ENCODE results near the gene UGT1A1.
"Not testable (repeated sequence)": the region's sequence is repeated elsewhere in the genome, so short reads cannot be mapped to it uniquely, and the experiment has no call there.

UGT1A1 gene

DNA sequence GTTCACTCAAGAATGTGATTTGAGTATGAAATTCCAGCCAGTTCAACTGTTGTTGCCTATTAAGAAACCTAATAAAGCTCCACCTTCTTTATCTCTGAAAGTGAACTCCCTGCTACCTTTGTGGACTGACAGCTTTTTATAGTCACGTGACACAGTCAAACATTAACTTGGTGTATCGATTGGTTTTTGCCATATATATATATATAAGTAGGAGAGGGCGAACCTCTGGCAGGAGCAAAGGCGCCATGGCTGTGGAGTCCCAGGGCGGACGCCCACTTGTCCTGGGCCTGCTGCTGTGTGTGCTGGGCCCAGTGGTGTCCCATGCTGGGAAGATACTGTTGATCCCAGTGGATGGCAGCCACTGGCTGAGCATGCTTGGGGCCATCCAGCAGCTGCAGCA lies at the start of gene UGT1A1:
Gene UGT1A1, plus strand, starts transcription at position 228 of the 400 bp plus-strand sequence. Its CDS starts 18 bp downstream, at position 246.
- no peak for DNase-seq

DNA sequence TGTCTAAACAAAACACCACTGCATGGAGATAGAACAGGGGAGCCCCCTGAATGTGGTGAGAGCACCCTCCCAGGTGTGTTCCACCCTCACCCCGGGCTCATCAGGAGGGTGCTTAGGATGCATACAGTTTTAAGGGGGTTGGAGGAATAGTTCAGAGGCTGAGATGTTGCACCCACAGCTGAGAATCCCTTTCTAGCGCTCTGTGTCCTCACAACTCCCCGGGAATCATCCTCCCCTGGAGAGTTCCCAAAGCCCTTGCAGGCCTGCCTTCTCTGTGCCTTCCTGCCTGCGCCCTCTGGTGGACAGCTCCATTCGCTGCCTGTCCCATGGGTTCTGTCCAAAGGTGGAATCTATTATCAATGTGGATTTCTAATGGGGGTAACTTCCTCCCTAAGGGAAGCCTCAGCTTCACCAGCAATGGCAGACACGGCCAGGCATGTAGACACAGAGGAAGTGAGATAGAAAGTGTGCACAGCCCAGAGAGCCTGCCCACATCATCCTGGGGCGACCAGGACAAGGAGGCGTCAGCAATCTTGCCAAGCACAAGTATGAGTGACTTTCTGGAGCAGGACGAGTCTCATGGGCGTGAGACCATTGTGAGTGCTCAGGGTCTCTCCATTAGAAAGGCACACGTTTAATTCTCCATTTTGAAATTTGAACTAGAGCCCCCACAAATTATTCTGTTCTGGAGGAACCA lies 48.6 kb upstream of the UGT1A1 start:
- peak; percentile 69 for DNase-seq

DNA sequence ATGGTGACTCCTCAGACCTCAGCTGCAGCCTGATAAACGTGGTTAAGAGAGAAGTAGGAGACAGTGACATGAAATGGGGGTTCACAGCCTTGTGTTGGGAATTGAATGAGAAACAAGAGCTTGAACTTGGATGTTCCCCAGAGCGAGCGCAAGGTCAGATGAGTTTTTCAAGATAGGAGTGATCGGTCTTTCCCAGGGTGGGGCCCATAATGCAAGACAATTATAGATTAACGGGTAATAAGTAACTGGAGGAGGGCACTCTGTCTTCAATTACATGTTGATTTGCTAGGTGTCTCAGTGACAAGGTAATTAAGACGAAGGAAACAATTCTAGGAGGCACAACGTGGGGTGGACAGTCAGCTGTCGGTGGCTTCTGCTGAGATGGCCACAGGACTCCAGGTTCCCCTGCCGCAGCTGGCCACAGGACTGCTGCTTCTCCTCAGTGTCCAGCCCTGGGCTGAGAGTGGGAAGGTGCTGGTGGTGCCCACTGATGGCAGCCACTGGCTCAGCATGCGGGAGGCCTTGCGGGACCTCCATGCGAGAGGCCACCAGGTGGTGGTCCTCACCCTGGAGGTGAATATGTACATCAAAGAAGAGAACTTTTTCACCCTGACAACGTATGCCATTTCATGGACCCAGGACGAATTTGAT lies 47.3 kb upstream of the UGT1A1 start, which contains the start of gene UGT1A5:
Gene UGT1A5, plus strand, starts transcription at position 297 of the 651 bp plus-strand sequence. Its CDS starts 85 bp downstream, at position 382.
- no peak for DNase-seq

DNA sequence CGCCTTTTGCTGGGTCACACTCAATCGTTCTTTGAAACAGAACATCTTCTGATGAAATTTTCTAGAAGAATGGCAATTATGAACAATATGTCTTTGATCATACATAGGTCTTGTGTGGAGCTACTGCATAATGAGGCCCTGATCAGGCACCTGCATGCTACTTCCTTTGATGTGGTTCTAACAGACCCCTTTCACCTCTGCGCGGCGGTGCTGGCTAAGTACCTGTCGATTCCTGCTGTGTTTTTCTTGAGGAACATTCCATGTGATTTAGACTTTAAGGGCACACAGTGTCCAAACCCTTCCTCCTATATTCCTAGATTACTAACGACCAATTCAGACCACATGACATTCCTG lies 46.8 kb upstream of the UGT1A1 start:
- no peak for DNase-seq

DNA sequence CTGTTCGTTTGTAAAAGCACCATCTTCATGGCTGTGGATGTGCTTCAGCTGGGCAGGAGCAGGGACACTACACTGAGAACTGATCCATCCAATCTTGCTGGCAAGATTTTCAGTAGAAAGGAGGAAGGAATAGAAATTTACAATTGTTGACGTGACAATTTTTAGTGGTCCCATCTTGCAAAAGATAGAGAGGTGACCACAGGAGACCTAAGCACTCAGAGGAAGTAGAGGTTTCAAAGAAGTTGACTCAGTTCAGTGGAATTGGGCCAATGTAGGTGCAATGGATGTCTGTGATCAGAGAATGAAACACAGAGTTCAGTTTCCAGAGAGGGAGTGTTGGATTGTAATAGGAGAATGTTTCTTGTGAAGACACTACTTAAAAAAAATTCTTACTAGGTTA lies 45.9 kb upstream of the UGT1A1 start:
- DNase-seq = no peak

DNA sequence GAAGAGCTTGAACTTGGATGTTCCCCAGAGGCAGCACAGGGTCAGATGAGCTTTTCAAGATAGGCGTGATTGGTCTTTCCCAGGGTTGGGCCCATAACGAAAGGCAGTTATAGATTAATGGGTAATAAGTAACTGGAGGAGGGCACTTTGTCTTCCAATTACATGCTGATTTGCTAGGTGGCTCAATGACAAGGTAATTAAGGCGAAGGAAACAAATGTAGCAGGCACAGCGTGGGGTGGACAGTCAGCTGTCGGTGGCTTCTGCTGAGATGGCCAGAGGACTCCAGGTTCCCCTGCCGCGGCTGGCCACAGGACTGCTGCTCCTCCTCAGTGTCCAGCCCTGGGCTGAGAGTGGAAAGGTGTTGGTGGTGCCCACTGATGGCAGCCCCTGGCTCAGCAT lies 41.5 kb upstream of the UGT1A1 start, which contains the start of gene UGT1A4:
Gene UGT1A4, plus strand, starts transcription at position 185 of the 400 bp plus-strand sequence. Its CDS starts 85 bp downstream, at position 270.
- no peak for DNase-seq

DNA sequence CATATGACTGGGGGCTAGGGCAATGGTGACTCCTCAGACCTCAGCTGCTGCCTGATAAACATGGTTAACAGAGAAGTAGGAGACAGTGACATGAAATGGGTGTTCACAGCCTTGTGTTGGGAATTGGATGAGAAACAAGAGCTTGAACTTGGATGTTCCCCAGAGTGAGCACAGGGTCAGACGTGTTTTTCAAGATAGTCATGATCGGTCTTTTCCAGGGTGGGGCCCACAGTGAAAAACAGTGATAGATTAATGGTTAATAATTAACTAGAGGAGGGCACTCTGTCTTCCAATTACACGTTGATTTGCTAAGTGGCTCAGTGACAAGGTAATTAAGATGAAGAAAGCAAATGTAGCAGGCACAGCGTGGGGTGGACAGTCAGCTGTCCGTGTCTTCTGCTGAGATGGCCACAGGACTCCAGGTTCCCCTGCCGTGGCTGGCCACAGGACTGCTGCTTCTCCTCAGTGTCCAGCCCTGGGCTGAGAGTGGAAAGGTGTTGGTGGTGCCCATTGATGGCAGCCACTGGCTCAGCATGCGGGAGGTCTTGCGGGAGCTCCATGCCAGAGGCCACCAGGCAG lies 31.3 kb upstream of the UGT1A1 start, which contains the start of gene UGT1A3:
Gene UGT1A3, plus strand, starts transcription at position 320 of the 579 bp plus-strand sequence. Its CDS starts 85 bp downstream, at position 405.
- DNase-seq = no peak

DNA sequence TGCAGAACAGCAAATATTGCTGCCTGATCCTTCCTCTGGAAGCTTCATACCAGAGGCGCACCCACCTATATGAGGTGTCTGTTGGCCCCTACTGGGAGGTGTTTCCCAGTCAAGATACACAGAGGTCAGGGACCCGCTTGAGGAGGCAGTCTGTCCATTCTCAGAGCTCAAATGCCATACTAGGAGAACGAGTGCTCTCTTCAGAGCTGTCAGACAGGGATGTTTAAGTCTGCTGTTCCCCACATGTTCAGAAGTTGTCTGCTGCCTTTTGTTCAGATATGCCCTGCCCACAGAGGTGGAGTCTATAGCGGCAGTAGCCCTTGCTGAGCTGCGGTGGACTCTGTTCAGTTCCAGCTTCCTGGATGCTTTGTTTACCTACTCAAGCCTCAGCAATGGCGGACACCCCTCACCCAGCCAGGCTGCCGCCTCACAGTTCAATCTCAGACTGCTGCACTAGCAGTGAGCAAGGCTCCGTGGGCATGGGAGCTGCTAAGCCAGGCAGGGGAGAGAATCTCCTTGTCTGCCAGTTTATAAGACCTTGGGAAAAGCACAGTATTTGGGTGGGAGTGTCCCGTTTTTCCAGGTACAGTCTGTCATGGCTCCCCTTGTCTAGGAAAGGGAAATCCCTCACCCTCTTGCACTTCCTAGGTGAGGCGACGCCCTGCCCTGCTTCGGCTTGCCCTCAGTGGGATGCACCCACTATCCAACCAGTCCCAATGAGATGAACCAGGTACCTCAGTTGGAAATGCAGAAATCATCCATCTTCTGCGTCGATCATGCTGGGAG lies 23.0 kb upstream of the UGT1A1 start:
- not testable (repeated sequence) for DNase-seq

DNA sequence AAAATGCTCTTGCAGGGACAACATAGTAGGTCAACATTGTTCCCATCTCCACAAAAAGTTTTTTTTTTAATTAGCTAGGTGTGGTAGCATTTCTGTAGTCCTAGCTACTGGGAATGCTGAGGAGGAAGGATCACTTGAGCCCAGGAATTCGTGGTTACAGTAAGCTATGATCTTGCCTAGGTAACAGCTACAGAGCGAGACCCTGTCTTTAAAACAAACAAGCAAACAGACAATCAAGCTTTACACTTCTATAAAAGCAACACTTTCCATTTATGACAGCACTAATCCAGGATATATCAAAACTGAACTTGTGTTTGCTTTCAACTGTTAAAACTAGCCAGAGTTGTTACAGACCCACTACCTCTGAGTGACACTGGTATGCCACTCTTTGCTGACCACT lies 19.2 kb upstream of the UGT1A1 start:
- no peak for DNase-seq

DNA sequence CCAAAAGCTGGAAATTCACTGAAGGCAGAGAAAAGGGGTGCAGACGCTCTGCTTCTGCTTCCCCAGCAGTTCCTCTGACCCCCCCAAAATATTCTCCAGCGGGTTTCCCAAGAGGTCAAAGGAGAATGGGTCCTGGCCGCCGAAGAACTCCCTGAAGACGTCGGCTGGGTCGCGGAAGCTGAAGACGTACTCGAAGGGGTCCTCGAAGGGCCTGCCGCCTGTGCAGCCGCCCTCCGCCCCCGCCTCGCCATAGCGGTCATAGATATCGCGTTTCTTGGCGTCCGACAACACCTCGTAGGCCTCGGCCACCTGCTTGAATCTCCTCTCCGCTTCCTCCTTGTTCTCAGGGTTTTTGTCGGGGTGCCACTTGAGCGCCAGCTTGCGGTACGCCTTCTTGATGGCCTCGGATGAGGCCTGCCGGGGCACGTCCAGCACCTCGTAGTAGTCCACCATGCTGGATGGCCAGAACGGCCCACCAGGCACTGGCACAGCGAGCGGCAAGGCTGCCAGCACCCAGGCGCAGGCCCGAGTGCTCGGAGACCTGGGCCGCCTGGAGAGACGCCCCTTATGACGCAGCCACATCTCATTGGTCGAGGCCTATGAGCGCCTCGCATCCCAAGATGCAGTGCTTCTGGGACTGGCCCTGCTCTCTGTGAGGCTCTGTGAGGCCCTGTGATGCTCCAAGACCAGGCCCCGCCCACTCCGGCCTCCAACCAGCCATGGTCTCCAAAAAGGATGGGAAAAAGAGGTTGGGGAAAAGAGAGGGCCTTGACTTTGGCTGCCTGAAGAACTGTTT lies 16.4 kb upstream of the UGT1A1 start:
- DNase-seq = no peak

DNA sequence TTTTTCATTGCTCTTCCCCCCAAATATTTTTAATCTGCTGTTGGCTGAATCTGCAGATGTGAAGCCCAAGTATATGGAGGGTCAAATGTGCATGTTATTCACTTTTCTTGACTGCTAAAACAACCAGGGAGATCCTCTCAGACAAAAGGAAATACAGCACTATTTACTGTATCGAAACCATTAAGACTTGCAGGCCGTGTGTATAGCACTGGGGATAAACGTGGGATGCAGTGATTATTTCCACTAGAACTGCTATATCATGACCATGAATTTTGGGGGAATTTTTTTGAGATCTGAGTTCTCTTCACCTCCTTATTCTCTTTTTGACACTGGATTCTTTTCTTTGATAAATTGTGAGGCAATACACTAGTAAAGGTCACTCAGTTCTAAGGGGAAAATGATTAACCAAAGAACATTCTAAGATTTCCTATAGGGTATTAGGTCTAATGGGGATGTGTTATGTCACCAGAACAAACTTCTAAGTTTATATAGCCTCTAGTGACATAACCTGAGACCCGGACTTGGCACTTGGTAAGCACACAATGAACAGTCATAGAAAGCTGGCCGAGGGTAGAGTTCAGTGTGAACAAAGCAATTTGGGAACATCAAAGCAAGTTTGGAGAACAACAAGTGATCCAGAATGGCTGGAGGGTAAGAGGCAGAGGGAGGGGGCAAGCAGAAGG lies 14.9 kb upstream of the UGT1A1 start:
- DNase-seq = no peak

DNA sequence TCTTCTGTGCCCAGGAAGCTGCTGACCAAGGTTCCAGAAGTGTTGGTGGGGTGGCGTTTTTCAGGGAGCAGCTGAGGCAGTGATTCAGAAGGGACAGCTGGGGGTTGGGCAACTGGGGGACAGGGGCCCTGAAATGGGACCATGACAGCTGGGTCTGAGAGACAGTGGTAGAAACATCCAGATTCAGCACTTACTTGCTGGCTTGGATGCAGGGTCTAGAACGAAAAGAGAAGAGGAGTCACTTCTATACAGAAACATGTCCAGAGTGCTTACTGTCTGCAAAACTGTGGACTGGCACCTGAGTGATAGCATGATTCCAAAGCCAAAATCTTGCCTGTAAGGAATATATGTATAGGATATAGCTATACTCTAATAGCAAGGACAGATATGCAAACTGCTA lies 14.2 kb upstream of the UGT1A1 start:
- not testable (repeated sequence) for DNase-seq

DNA sequence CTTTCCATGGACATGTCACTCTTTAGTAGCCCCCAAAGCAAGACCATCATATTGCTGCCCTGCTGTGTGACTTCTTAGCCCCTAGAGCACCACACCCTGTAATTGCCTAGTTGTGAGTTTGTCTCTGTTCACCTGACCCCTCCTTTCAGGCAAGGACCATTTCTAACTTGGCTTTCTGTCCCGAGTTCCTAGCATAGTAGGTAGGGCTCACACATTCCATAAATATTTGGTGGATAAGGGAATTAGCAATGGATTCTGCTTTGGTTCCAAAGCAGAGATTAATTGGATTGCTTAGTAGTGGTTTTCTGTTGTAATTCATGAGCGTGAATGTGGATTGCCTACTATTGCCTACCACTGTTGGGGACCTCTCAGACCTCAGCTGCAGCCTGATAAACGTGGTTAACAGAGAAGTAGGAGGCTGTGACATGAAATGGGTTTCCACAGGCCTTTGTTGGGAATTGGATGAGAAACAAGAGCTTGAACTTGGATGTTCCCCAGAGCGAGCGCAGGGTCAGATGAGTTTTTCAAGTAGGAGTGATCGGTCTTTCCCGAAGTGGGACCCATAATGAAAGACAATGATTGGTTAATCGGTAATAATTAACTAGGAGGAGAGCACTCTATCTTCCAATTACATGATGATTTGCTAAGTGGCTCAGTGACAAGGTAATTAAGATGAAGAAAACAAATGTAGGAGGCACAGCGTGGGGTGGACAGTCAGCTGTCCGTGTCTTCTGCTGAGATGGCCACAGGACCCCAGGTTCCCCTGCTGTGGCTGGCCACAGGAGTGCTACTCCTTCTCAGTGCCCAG lies 13.4 kb upstream of the UGT1A1 start:
- no peak for DNase-seq

DNA sequence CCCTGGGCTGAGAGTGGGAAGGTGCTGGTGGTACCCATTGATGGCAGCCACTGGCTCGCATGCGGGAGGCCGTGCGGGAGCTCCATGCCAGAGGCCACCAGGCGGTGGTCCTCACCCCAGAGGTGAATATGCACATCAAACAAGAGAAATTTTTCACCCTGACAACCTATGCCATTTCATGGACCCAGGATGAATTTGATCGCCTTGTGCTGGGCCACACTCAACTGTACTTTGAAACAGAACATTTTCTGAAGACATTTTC lies 12.9 kb upstream of the UGT1A1 start:
- no peak for DNase-seq

DNA sequence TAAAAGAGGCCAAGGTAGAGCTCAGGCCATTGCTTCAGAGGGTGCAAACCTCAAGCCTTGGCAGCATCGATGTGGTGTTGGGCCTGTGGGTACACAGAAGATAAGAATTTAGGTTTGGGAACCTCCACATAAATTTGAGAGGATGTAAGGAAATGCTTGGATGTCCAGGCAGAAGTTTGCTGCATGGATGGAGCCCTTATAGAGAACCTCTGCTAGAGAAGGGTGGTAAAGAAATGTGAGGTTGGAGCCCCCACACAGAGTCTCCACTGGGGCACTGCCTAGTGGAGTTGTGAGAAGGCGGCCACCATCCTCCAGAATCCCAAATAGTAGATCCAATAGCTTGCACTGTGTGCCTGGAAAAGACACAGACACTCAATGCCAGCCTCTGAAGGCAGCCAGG lies 9.4 kb upstream of the UGT1A1 start:
- DNase-seq = not testable (repeated sequence)

DNA sequence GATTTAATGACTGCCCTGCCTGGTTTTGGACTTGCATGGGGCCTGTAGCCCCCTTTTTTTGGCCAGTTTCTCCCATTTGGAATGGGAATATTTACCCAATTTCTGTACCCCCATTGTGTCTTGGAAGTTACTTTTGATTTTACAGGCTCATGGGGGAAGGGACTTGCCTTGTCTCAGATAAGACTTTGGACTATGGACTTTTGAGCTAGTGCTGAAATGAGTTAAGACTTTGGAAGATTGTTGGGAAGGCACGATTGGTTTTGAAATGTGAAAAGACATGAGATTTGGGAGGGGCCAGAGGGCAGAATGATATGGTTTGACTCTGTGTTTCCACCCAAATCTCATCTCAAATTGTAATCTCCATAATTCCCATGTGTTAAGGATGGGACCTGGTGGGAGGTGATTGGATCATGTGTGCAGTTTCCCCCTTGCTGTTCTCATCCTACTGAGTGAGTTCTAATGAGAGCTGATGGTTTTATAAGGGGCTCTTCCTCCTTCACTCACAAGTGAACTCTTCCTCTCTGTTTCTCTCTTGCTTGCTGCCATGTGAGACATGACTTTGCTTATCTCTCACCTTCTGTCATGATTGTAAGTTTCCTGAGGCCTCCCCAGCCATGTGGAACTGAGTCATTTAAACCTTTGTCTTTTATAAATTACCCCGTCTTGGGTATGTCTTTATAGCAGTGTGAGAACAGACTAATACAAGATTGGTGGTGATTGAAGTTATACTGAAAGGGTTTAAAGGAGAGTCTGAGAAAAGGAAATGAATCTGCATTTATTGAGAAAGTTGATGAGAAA lies 8.7 kb upstream of the UGT1A1 start:
- DNase-seq = not testable (repeated sequence)

DNA sequence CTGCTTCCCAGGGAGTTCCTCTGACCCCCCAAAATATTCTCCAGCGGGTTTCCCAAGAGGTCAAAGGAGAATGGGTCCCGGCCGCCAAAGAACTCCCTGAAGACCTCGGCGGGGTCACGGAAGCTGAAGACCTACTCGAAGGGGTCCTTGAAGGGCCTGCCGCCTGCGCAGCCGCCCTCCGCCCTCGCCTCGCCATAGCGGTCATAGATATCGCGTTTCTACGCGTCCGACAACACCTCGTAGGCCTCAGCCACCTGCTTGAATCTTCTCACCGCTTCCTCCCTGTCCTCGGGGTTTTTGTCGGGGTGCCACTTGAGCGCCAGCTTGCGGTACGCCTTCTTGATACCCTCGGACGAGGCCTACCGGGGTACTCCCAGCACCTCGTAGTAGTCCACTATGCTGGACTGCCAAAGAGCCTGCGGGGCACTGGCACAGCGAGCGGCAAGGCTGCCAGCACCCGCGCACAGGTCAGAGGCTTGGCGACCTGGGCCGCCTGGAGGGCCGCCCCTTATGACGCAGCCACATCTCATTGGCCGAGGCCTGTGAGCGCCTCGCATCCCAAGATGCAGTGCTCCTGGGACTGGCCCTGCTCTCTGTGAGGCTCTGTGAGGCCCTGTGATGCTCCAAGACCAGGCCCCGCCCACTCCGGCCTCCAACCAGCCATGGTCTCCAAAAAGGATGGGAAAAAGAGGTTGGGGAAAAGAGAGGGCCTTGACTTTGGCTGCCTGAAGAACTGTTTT lies 5.0 kb upstream of the UGT1A1 start:
- DNase-seq = no peak

DNA sequence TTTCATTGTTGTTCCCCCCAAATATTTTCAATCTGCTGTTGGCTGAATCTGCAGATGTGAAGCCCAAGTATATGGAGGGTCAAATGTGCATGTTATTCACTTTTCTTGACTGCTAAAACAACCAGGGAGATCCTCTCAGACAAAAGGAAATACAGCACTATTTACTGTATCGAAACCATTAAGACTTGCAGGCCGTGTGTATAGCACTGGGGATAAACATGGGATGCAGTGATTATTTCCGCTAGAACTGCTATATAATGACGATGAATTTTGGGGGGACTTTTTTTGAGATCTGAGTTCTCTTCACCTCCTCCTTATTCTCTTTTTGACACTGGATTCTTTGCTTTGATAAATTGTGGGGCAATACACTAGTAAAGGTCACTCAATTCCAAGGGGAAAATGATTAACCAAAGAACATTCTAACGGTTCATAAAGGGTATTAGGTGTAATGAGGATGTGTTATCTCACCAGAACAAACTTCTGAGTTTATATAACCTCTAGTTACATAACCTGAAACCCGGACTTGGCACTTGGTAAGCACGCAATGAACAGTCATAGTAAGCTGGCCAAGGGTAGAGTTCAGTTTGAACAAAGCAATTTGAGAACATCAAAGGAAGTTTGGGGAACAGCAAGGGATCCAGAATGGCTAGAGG lies 3.5 kb upstream of the UGT1A1 start:
- DNase-seq = no peak

DNA sequence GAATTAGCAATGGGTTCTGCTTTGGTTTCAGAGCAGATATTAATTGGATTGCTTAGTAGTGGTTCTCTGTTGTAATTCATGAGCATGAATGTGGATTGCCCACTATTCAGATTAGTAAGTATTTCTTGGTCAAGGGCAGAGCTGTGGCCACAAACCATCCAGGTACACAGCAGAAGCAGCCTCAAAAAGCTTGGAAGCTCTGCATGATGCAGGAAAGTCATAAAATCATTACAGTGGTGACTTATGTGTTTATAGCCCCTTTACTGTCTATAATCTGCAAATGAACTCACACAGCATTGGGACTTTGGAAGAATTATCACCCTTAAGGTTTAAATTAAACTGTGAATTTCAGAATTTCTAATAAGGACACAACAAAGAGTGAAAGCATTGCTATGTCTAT lies 1.9 kb upstream of the UGT1A1 start:
- DNase-seq = no peak

Measured in activated CD4-positive, CD25-positive, alpha-beta regulatory T cell treated with anti-CD3 and anti-CD28 coated beads, Interleukin-2, amount 50 U/mL, for 72 hours (primary cell).